ENCODE results near the gene SLC6A17.

Gene SLC6A17

GRCh38 chr1:110205156-110205555, 54.9 kb downstream of the SLC6A17 start:
- no peak for DNase-seq (ENCODE audit: low spot score)

- DNase-seq (ENCODE audit: low spot score): no peak
These were observed 55.4 kb downstream of the SLC6A17 start for GRCh38 chr1:110205591-110206155.

DNA sequence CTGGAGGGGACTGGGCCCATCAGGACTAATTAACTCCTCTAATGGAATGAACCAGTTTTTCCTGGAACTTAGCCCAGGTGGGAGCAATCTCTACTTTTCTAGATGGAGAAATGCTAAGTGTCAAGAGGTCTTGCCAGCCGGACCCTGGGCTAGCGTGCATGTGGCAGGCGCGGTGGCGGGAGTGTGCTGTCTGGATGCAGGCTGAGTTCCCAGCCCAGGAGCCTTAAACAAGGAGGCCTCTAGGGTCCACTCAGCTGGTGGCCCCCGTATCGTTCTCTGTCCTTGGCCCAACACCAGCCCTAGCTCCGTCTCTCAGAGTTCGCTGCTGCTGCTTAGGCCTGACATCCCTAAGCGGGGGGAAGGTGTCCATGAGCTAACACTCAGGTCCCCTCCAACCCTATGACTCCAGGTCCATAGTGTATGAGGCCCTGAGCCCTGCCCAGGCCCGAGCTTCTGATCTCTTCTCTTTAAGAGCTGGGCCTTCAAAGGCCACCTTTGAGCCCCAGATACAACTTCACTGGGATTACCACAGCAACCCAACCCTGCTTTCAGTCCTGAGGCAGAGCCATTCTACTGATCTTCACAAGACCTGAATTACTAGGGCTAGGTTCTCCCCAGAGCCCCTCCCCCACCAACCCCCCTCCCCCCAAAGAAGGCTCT, 56.1 kb downstream of the SLC6A17 start:
- DNase-seq (ENCODE audit: low spot score): no peak

DNA sequence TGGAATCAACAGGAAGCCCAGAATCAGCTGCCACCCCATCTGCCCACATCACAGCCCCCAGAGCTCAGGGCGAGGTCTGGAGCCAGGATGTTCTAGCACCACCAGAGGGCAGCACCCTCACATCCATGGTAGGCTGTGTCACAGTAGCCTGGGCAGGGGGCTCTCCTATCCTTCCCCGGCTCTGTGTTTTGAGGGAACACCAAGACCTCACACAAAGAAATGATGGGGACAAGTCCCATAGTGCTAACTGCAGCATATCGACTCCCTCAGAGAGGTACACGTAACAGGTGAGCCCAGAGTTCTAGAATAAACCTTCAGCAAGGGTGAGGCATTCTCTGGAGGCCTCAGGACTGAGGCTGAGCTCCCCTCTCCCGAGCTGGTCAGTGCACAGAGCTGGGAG, 57.5 kb downstream of the SLC6A17 start:
- DNase-seq (ENCODE audit: low spot score): peak; percentile 58

DNA sequence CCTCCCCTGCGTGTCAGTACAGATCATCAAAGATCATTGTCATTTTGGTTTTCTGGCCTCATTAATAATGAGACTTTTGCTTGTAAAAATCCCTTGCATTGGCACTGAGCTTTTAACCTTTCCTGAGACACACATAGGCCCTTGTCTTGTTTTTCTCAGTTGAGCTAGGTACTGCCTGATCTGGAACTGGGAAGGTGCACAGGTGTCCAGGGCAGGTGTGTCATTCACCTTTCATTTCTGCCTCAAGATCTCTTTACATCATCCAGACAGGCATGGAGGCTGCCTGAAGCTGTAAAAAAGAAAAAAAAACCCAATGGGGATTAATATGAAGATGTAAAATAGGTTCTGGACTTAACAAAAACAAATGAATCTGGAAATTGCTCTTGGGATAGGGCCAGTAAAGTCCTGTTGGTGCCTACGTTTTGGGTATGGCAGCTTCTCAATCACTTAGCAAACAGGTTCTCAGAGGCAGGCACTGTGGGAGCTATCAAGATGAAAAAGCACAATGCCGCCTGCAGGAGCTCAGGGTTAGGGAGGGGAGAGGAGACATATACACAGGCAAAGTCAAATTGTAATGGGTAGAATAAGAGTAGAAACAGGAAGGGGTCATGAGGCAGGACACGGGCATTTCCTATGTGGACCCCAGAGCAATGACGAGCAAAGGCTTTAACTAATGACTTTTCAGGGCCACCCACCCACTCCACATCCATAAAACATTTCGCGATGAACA, 58.8 kb downstream of the SLC6A17 start:
- DNase-seq (ENCODE audit: low spot score): no peak

DNA sequence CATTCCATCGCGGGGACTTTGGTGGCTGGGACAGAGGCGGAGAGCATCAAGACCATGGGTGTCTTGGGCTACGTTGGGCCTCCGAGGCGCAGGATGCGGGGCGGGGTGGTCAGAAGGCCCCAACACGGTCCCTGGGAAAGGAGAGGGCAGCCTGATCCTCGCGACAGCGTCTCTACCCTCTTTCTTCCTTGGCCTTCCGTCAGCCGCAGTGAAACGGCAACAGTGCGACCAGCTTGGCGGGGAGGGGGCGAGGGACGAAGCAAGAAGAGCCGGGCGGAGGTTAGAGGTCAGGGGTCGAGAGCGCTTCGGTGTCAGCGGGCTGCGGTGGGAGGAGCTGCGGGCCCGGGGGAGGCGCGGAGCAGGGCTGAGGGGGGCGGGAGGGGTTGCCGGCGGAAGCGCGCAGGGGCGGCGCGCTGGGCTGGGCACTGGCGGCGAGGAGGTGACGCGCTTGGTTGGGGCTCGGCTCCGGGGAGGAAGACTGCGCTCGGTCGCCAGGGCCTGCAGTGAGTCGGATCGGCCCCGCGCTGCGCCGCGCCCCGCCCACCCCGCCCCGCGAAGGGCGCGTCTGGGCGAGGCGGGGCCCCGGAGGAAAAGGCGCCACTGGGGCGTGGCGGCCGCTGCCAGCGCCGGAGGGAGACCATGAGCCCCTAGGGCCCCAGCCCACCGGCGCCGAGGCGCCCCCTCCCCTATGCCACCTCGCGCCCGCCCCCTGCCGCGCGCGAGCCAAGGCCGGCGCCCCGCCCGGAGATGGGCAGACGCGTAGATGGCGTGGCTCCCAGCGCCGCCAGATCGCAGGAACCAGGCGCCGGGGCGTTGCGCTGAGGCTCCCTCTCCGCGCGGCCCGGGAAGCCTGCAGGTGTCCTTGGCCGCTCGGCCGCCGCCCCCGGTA, 59.7 kb downstream of the SLC6A17 start, which contains the start of gene KCNC4:
TSS of gene KCNC4 (plus strand) at position 600 of the 889 bp plus-strand sequence. CDS start 1,186 bp downstream, outside the sequence.
- peak; percentile 88 for DNase-seq (ENCODE audit: low spot score)

GRCh38 chr1:110210604-110211495, 60.6 kb downstream of the SLC6A17 start:
- DNase-seq (ENCODE audit: low spot score): peak; percentile 50

- DNase-seq (ENCODE audit: low spot score): peak; percentile 32
These were observed 61.3 kb downstream of the SLC6A17 start for GRCh38 chr1:110211496-110212168.

GRCh38 chr1:110212169-110213142, 62.2 kb downstream of the SLC6A17 start:
- DNase-seq (ENCODE audit: low spot score): no peak

DNA sequence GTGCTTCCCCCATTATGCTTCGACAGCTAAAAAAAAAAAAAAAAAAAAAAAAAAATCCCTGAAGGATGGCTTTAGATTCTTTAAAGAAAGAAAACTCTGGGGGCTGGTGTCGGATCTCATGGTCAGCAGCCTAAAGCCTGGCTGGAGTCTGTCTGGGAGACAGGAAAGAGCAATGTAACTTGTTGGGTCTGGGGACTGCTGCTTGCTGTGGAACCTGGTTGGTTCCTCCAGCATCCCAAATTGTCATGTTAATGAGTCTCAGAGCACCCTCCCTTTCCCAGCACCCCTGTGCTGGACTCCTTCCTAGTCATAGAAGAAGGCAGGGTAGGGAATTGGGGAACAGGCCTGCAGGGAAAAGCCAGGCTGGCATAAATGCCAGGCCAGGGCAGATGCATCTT, 62.8 kb downstream of the SLC6A17 start:
- DNase-seq (ENCODE audit: low spot score): no peak

DNA sequence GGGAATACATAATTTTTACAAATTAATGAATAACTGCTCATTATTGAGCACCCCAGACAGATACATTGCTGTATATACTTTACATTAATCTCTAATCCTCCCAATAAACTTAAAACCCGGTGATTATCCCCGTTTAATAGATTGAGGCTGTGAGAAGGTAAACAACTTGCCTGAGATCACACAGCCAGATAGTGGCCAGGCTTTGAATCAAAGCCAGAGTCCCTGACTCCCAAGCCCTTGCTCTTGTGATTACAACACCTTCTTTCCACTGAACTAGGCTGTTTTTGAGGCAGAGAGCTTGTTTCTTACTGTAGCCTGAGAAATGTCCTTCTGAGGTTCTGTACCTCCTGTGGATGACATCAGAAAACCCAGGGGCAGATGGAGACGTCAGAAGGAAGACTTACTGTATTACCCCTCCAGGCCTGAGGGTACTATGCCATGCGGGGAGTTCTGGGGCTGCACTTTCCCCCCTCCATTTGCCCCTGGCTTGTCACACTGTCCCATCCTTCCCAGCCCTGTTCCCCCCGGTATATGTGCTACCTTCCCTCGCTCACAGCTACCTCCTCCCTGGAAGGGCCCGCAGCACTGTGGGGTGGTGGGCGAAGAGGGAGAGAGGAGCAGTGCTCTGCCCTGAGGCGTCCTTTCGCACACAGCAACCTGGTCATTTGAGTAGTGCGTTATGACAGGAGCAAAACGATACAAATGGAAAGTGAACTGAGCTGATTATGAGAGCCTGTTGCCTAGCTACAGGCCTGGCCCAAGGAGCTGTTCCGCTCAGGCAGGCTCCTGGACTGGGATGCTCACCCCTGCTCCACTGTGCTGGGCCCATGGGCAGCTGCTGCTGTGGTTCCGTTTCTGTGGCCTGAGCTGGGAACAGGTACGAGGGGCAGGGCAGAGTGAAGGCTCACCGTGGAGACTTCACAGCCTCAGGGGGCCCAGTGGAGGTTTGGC, 64.4 kb downstream of the SLC6A17 start:
- DNase-seq (ENCODE audit: low spot score): no peak

- DNase-seq (ENCODE audit: low spot score): no peak
These were observed 65.6 kb downstream of the SLC6A17 start for GRCh38 chr1:110215621-110216515.

GRCh38 chr1:110216844-110217444, 66.7 kb downstream of the SLC6A17 start:
- no peak for DNase-seq (ENCODE audit: low spot score)

- no peak for DNase-seq (ENCODE audit: low spot score)
These were observed 67.8 kb downstream of the SLC6A17 start for GRCh38 chr1:110218137-110218536.

DNA sequence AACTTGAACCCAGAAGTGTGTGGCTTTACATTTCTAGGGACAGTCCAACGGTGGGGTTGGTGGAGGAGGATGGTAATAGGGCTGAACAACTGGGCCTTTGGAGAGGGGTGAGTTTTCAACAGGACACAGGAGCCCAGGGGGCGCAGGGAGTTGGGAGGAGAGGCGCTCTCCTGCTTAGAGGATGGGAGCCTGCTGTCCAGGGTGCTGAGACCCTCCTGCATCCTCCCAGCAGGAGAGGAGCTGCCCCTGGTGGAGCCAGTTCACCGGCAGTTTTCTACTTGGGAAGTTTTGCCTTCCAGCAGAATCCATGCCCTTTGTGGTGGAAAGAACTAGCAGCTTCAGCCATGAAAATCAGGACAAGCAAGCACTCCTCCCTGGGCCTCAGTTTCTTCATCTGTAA, 68.4 kb downstream of the SLC6A17 start:
- no peak for DNase-seq (ENCODE audit: low spot score)

GRCh38 chr1:110220324-110220723, 70.0 kb downstream of the SLC6A17 start:
- no peak for DNase-seq (ENCODE audit: low spot score)

DNA sequence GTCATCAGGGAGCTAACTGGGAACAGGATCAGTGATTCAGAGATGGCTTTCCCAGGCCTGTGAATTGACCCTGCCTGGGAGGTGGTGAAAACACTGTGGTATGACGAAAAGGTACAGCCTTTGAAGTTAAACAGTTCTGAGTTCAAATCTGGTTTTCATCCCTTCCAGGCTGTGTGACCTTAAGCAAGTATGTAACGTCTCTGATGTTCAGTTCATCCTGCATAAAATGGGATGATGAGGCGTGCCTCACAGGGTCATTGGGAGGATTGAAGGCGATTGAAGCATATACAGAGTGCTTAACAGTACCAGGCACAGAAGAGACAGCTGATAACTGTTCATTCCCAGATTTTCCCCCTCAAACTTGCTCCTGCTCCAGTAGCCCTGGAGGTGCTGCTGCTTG, 70.8 kb downstream of the SLC6A17 start:
- no peak for DNase-seq (ENCODE audit: low spot score)
